B cell (primary cell): ENCODE data around the gene EIF3D. TPM values are rescaled to one million over a fixed set of nuclear protein-coding genes. Genes with fewer than 3 reads are reported as not detected.

Source experiments
- ATAC-seq: fragments of 200-7000 bp; cut with Tn5 transposase; one replicate; pipeline ENCODE4 v1.10.0; 2021; ENCODE audit warnings: low read depth, mild to moderate bottlenecking, moderate number of reproducible peaks, moderate library complexity
- CTCF ChIA-PET: fragments of 350-600 bp; sonication (Branson Sonifier 250); formaldehyde crosslinking; loops from one replicate; lab custom pipeline; 2021; ENCODE audit warnings: antibody characterized with exemption, inconsistent platforms; lab: Charles Lee
- POLR2A ChIA-PET: fragments of 350-600 bp; sonication (Branson Sonifier 250); formaldehyde crosslinking; loops from one replicate; lab custom pipeline; 2021; ENCODE audit warnings: antibody characterized with exemption; lab: Charles Lee
- DNase-seq: peaks from one replicate; pipeline ENCODE4 v3.0.0; 2013
- H2AFZ ChIP-seq: 2 replicates; pipeline ENCODE4 v1.6.1; 2012; ENCODE audit warnings: mild to moderate bottlenecking, low read depth, low read length; ENCODE audit not compliant: insufficient read depth, poor library complexity, severe bottlenecking
- H3K27ac ChIP-seq, 2 donors: 1 replicate in 1 of 2; 2 replicates in 1 of 2; pipeline ENCODE4 v1.5.1; 2012 to 2013; ENCODE audit warnings: low read length in 2 of 2, mild to moderate bottlenecking in 2 of 2, moderate library complexity in 1 of 2
- H3K27me3 ChIP-seq, 4 experiments: fragments of 200-600 bp in 1 of 4; sonication (generic) in 1 of 4; replicated peaks in 1 of 4; 1 replicate in 2 of 4; 2 replicates in 2 of 4; pipeline versions ENCODE4 v1.6.1 to v1.7.0; 2013 to 2016; ENCODE audit warnings: low read length in 3 of 4, mild to moderate bottlenecking in 2 of 4, mixed read lengths in 1 of 4, moderate library complexity in 1 of 4; ENCODE audit not compliant: insufficient read depth in 4 of 4, control insufficient read depth in 3 of 4; ENCODE audit errors: control extremely low read depth in 1 of 4
- H3K36me3 ChIP-seq, 2 experiments: replicated peaks in 1 of 2; 1 replicate in 1 of 2; 2 replicates in 1 of 2; pipeline versions ENCODE4 v1.6.1 to v1.7.1; 2013; ENCODE audit warnings: low read length in 1 of 2; ENCODE audit not compliant: insufficient read depth in 2 of 2, control insufficient read depth in 1 of 2; ENCODE audit errors: control extremely low read depth in 1 of 2, extremely low read depth in 1 of 2
- H3K4me1 ChIP-seq, 2 donors: fragments of 200-600 bp in 1 of 2; sonication (generic) in 1 of 2; 1 replicate in 1 of 2; 2 replicates in 1 of 2; pipeline versions ENCODE4 v1.5.1 to v1.6.1; 2013 to 2017; ENCODE audit warnings: low read length in 2 of 2; ENCODE audit not compliant: control insufficient read depth in 2 of 2, insufficient read depth in 2 of 2
- H3K4me2 ChIP-seq: replicated peaks from 2 replicates; pipeline ENCODE3; 2012; ENCODE audit warnings: mild to moderate bottlenecking, low read depth, low read length; ENCODE audit not compliant: poor library complexity, severe bottlenecking
- H3K4me3 ChIP-seq, 5 experiments: fragments of 200-600 bp in 1 of 5; sonication (generic) in 1 of 5; 1 replicate in 3 of 5; 2 replicates in 2 of 5; pipeline versions ENCODE4 v1.5.1 to v1.7.0; 2011 to 2016; ENCODE audit warnings: low read length in 4 of 5, mild to moderate bottlenecking in 4 of 5, low read depth in 2 of 5, control low read depth in 1 of 5, moderate library complexity in 1 of 5; ENCODE audit not compliant: insufficient read depth in 1 of 5; ENCODE audit errors: control extremely low read depth in 1 of 5, extremely low read depth in 1 of 5
- H3K79me2 ChIP-seq: fragments of 200-600 bp; sonication (generic); one replicate; pipeline ENCODE4 v1.6.0; 2016; ENCODE audit warnings: low read length; ENCODE audit not compliant: control insufficient read depth, insufficient read depth
- H3K9ac ChIP-seq: fragments of 200-600 bp; sonication (generic); 2 replicates; pipeline ENCODE4 v1.6.1; 2017; ENCODE audit warnings: mild to moderate bottlenecking, low read length, moderate library complexity
- H3K9me3 ChIP-seq, 3 donors: one replicate each; pipeline versions ENCODE4 v1.6.1 to v1.7.1; 2013; ENCODE audit warnings: low read length in 2 of 3; ENCODE audit not compliant: control insufficient read depth in 2 of 3, insufficient read depth in 1 of 3; ENCODE audit errors: control extremely low read depth in 1 of 3
- H4K20me1 ChIP-seq: 2 replicates; pipeline ENCODE4 v1.6.0; 2012; ENCODE audit warnings: mild to moderate bottlenecking, low read length; ENCODE audit not compliant: insufficient read depth, control insufficient read depth, poor library complexity, severe bottlenecking
- H3K27ac Mint-ChIP-seq: one replicate; pipeline ENCODE4 v1.8.0; 2021; ENCODE audit warnings: mixed read lengths
- H3K27me3 Mint-ChIP-seq: one replicate; pipeline ENCODE4 v1.8.0; 2021; ENCODE audit warnings: mixed read lengths
- H3K4me1 Mint-ChIP-seq: one replicate; pipeline ENCODE4 v1.8.0; 2021; ENCODE audit warnings: mixed read lengths
- H3K4me3 Mint-ChIP-seq: one replicate; pipeline ENCODE4 v1.8.0; 2021; ENCODE audit warnings: mixed read lengths
- H3K9me3 Mint-ChIP-seq: one replicate; pipeline ENCODE4 v1.8.0; 2022; ENCODE audit warnings: mixed read lengths; ENCODE audit not compliant: insufficient read depth
- EZH2 ChIP-seq: IDR thresholded peaks from 2 replicates; pipeline ENCODE4 v1.6.1; 2012; ENCODE audit warnings: borderline replicate concordance, low read depth, mild to moderate bottlenecking, moderate library complexity, low read length; ENCODE audit not compliant: insufficient read depth, poor library complexity, severe bottlenecking
- WGBS: methylation state at CpG from one replicate; pipeline ENCODE4 v1.1.5; 2013; ENCODE audit warnings: missing lambda C conversion rate; ENCODE audit not compliant: insufficient coverage; 5-methylcytosine and 5-hydroxymethylcytosine counted together
- intact Hi-C: fragments of 100-400 bp; cut with micrococcal nuclease; formaldehyde crosslinking; loops from one replicate; pipeline ENCODE4 v1.10.0; 2022
- polyA minus RNA-seq: library from RNA; depleted of rRNA, polyadenylated mRNA; stranded (reverse); fragments of >200 nt; gene quantifications from 2 replicates; pipeline ENCODE4 v1.2.3, GENCODE V29; 2012
- polyA plus RNA-seq: library from polyadenylated mRNA; depleted of rRNA; stranded (reverse); fragments of >200 nt; gene quantifications from 2 replicates; pipeline ENCODE4 v1.2.3, GENCODE V29; 2012
- total RNA-seq, 2 donors: library from RNA; stranded (reverse); fragments of 120-200 nt in 1 of 2; gene quantifications; 1 replicate in 1 of 2; 2 replicates in 1 of 2; pipeline versions ENCODE4 v1.2.3 to v1.2.4, GENCODE V29; 2013 to 2022
- TF ChIP-seq, protein P1 (sequence below): fragments of 200-600 bp; IDR thresholded peaks from one replicate; pipeline ENCODE4 v1.8.0; 2022; ENCODE audit warnings: antibody characterized with exemption, mild to moderate bottlenecking

EIF3D gene, protein sequence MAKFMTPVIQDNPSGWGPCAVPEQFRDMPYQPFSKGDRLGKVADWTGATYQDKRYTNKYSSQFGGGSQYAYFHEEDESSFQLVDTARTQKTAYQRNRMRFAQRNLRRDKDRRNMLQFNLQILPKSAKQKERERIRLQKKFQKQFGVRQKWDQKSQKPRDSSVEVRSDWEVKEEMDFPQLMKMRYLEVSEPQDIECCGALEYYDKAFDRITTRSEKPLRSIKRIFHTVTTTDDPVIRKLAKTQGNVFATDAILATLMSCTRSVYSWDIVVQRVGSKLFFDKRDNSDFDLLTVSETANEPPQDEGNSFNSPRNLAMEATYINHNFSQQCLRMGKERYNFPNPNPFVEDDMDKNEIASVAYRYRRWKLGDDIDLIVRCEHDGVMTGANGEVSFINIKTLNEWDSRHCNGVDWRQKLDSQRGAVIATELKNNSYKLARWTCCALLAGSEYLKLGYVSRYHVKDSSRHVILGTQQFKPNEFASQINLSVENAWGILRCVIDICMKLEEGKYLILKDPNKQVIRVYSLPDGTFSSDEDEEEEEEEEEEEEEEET
- total RNA-seq (257 and 274 TPM in 2 replicates), polyA plus RNA-seq (324 and 395 TPM in 2 replicates), polyA minus RNA-seq (362 and 389 TPM in 2 replicates)
- 330 TPM for total RNA-seq (2013)

- Histone ChIP-seq H3K36me3 (peaks cover 0 to 28% of the 10 kb centered on the region in 2 experiments), H3K79me2 (peaks cover 9% of the 10 kb centered on the region), H3K27me3 (no peaks in the 10 kb centered on the region), H3K9me3 (no peaks in the 10 kb centered on the region), H3K27ac (peak within 1 kb of the TSS; percentile 88 to 93), H3K9ac (peak within 1 kb of the TSS; percentile 89), H3K4me3 (peak within 1 kb of the TSS; percentile 80 to 97 (median 88)), H2AFZ (peak within 1 kb of the TSS; percentile 91), H3K4me2 (peak within 1 kb of the TSS; percentile 85), H3K4me1 (peaks cover 13 to 24% of the 10 kb centered on the region in 2 donors), H4K20me1 (peaks cover 7% of the 10 kb centered on the region)
- Mint-ChIP-seq H3K4me3 (peak within 1 kb of the TSS; percentile 98), H3K4me1 (peaks cover 28% of the 10 kb centered on the region), H3K9me3 (no peaks in the 10 kb centered on the region), H3K27me3 (no peaks in the 10 kb centered on the region), H3K27ac (peak within 1 kb of the TSS; percentile 98)
- ChIA-PET CTCF (interaction anchor here (0.6 to 1.6 kb wide), 7 partner anchors 18 to 866 kb away, joined by 3 to 11 read pairs (median 3); no protein-coding TSS in a partner anchor), POLR2A (interaction anchor here (0.6 to 1.7 kb wide), 10 partner anchors 15 to 845 kb away, joined by 3 to 8 read pairs (median 4); partner anchors contain the start of genes CSF2RB, FOXRED2 and IFT27)
- no peak for TF ChIP-seq EZH2
- TF ChIP-seq, protein P1, sequence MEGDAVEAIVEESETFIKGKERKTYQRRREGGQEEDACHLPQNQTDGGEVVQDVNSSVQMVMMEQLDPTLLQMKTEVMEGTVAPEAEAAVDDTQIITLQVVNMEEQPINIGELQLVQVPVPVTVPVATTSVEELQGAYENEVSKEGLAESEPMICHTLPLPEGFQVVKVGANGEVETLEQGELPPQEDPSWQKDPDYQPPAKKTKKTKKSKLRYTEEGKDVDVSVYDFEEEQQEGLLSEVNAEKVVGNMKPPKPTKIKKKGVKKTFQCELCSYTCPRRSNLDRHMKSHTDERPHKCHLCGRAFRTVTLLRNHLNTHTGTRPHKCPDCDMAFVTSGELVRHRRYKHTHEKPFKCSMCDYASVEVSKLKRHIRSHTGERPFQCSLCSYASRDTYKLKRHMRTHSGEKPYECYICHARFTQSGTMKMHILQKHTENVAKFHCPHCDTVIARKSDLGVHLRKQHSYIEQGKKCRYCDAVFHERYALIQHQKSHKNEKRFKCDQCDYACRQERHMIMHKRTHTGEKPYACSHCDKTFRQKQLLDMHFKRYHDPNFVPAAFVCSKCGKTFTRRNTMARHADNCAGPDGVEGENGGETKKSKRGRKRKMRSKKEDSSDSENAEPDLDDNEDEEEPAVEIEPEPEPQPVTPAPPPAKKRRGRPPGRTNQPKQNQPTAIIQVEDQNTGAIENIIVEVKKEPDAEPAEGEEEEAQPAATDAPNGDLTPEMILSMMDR, result no peak
- under 1% methylated on average over 78 of the region's 82 CpGs for WGBS
- ATAC-seq, result peak; percentile 92
- intact Hi-C loops, result loop anchor here (1.0 to 5.0 kb wide), 8 partner anchors 22 to 1272 kb away; partner anchors contain the start of genes FOXRED2, HMGXB4, IFT27 and MYH9
- peak; percentile 100 for DNase-seq
Observed at GRCh38 chr22:36528795-36529751, at the start of gene EIF3D. EIF3D (minus strand) TSS chr22:36529166; CDS start chr22:36526121, 3,045 bp downstream.
